Measurements from ENCODE around the gene SLC39A8.
"Not testable (repeated sequence)": the region's sequence is repeated elsewhere in the genome, so short reads cannot be mapped to it uniquely, and the experiment has no call there.

DNA sequence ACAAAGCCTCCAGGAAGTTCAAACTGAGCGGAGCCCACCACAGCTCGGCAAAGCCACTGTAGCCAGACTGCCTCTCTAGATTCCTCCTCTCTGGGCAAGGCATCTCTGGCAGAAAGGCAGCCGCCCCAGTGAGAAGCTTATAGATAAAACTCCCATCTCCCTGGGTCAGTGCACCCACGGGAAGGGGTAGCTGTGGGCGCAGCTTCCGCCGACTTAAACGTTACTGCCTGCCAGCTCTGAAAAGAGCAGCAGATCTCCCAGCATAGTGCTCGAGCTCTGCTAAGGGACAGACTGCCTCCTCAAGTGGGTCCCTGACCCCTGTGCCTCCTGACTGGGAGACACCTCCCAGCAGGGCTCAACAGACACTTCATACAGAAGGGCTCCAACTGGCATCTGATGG, 72.0 kb downstream of the SLC39A8 start:
- TF ChIP-seq POLR2A (IDR thresholded peaks at IDR 0.05; ENCODE audit: low read depth, low read length); POLR2AphosphoS5 (IDR thresholded peaks at IDR 0.05; ENCODE audit: low read depth, low read length); TAF1 (IDR thresholded peaks at IDR 0.05; ENCODE audit: borderline replicate concordance, low read depth, low read length): not testable (repeated sequence)
